ENCODE data around the gene CPNE6. TPM values are rescaled to one million over a fixed set of nuclear protein-coding genes. Genes with fewer than 3 reads are reported as not detected.

CPNE6 gene
- total and polyA plus RNA-seq, 2 of the 13 experiments (the other 11 are each of a cell fraction or from before 2014, with no cell fraction given) = not detected

GRCh38 chr14:24058260-24058950, 13.0 kb upstream of the CPNE6 start (continued):
- no peak for TF ChIP-seq ZNF280D (CRISPR knock-in tag; IDR thresholded peaks at IDR 0.05)
- TF ChIP-seq, protein P1, sequence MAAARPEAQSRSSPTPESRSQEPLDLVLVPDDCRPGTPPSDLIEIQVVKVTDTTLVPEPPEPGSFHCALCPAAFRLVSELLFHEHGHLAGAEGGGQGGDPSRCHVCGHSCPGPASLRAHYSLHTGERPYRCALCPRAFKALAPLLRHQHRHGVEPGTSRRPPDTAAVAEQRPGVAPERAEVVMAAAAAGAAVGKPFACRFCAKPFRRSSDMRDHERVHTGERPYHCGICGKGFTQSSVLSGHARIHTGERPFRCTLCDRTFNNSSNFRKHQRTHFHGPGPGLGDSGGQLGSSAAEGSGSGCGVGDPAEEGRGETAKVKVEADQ (CRISPR knock-in tag; IDR thresholded peaks at IDR 0.05; ENCODE audit: borderline replicate concordance) = no peak
- no peak for TF ChIP-seq AGO1 (IDR thresholded peaks at IDR 0.05; ENCODE audit: low read depth, low read length, poor library complexity, severe bottlenecking)
- no peak for TF ChIP-seq GTF3A (CRISPR knock-in tag; conservative IDR thresholded peaks at IDR 0.05)
- TF ChIP-seq NFYC (CRISPR knock-in tag; IDR thresholded peaks at IDR 0.05) = peak; percentile 44
- no peak for TF ChIP-seq ZBTB40 (IDR thresholded peaks at IDR 0.05)
- TF ChIP-seq ZBTB40 (CRISPR knock-in tag; IDR thresholded peaks at IDR 0.05) = no peak
- TF ChIP-seq GATAD1 (CRISPR knock-in tag; IDR thresholded peaks at IDR 0.05) = 0 out of 2 replicates have a peak, but pooled peaks have one; percentile 57
- TF ChIP-seq KLF11 (CRISPR knock-in tag; IDR thresholded peaks at IDR 0.05) = no peak
- no peak for TF ChIP-seq ZSCAN30 (CRISPR knock-in tag; IDR thresholded peaks at IDR 0.05)
- no peak; the same call in 1 of the 2 replicates for TF ChIP-seq ZNF225 (CRISPR knock-in tag; IDR thresholded peaks at IDR 0.05)
- TF ChIP-seq ELF3 (CRISPR knock-in tag; IDR thresholded peaks at IDR 0.05) = peak; percentile 70; the same call in 1 of the 2 replicates
- no peak for TF ChIP-seq ZXDC (CRISPR knock-in tag; IDR thresholded peaks at IDR 0.05)
- TF ChIP-seq ZNF468 (CRISPR knock-in tag; IDR thresholded peaks at IDR 0.05) = no peak

All from HepG2 (cell line).